Neuronal stem cell (in vitro differentiated cells): Measurements from ENCODE around the gene CCDC92.

Experiments
- DNase-seq: peaks from one replicate; pipeline ENCODE4 v3.0.0-alpha.2; 2013; ENCODE audit warnings: low spot score
- H2AFZ ChIP-seq: one replicate; pipeline ENCODE4 v1.6.1; 2013; ENCODE audit warnings: mild to moderate bottlenecking, low read length, inconsistent platforms
- H2AK5ac ChIP-seq: 2 replicates; pipeline ENCODE4 v1.6.1; 2013; ENCODE audit warnings: low read depth, mild to moderate bottlenecking, inconsistent platforms, low read length, moderate library complexity, mixed read lengths
- H2BK120ac ChIP-seq: 2 replicates; pipeline ENCODE4 v1.6.1; 2013; ENCODE audit warnings: low read depth, mild to moderate bottlenecking, inconsistent platforms, low read length, moderate library complexity, mixed read lengths
- H2BK12ac ChIP-seq: one replicate; pipeline ENCODE4 v1.6.1; 2013; ENCODE audit warnings: low read length, inconsistent platforms
- H2BK15ac ChIP-seq: 2 replicates; pipeline ENCODE4 v1.6.1; 2013; ENCODE audit warnings: mild to moderate bottlenecking, low read length, inconsistent platforms, mixed read lengths
- H2BK5ac ChIP-seq: one replicate; pipeline ENCODE4 v1.6.1; 2013; ENCODE audit warnings: inconsistent platforms, mild to moderate bottlenecking, low read length, moderate library complexity
- H3K14ac ChIP-seq: one replicate; pipeline ENCODE4 v1.6.1; 2013; ENCODE audit warnings: low read length, inconsistent platforms
- H3K18ac ChIP-seq: 2 replicates; pipeline ENCODE4 v1.6.1; 2013; ENCODE audit warnings: low read length, inconsistent platforms
- H3K23ac ChIP-seq: 2 replicates; pipeline ENCODE4 v1.6.1; 2013; ENCODE audit warnings: low read depth, mild to moderate bottlenecking, mixed read lengths, low read length, inconsistent platforms; ENCODE audit not compliant: poor library complexity
- H3K27ac ChIP-seq: replicated peaks from 3 replicates; pipeline ENCODE4 v1.5.1; 2013; ENCODE audit warnings: low read length, inconsistent platforms
- H3K27me3 ChIP-seq, 3 experiments: 2 replicates each; pipeline ENCODE4 v1.6.1; 2013; ENCODE audit warnings: low read length in 3 of 3, mild to moderate bottlenecking in 2 of 3, inconsistent platforms in 1 of 3, low read depth in 1 of 3, mixed read lengths in 1 of 3, moderate library complexity in 1 of 3; ENCODE audit not compliant: control insufficient read depth in 3 of 3, insufficient read depth in 3 of 3
- H3K36me3 ChIP-seq, 2 donors: replicated peaks in 1 of 2; 2 replicates each; pipeline ENCODE4 v1.6.1; 2013; ENCODE audit warnings: low read length in 2 of 2; ENCODE audit not compliant: control insufficient read depth in 2 of 2, insufficient read depth in 2 of 2
- H3K4ac ChIP-seq: 2 replicates; pipeline ENCODE4 v1.6.1; 2013; ENCODE audit warnings: inconsistent platforms, mild to moderate bottlenecking, low read length, moderate library complexity
- H3K4me1 ChIP-seq, 2 donors: 1 replicate in 1 of 2; 2 replicates in 1 of 2; pipeline ENCODE4 v1.6.1; 2013; ENCODE audit warnings: low read length in 2 of 2, low read depth in 1 of 2; ENCODE audit not compliant: control insufficient read depth in 2 of 2, insufficient read depth in 1 of 2
- H3K4me2 ChIP-seq: one replicate; pipeline ENCODE4 v1.6.1; 2013; ENCODE audit warnings: mild to moderate bottlenecking, low read length, inconsistent platforms; ENCODE audit not compliant: insufficient read depth, poor library complexity, severe bottlenecking
- H3K4me3 ChIP-seq, 2 donors: 2 replicates each; pipeline ENCODE4 v1.5.1; 2013; ENCODE audit warnings: low read length in 2 of 2, mild to moderate bottlenecking in 2 of 2, inconsistent platforms in 1 of 2, moderate library complexity in 1 of 2
- H3K79me1 ChIP-seq: one replicate; pipeline ENCODE4 v1.6.1; 2013; ENCODE audit warnings: low read depth, mild to moderate bottlenecking, inconsistent platforms, low read length, moderate library complexity
- H3K9ac ChIP-seq: one replicate; pipeline ENCODE4 v1.6.1; 2013; ENCODE audit warnings: mild to moderate bottlenecking, low read depth, low read length, inconsistent platforms; ENCODE audit not compliant: poor library complexity
- H3K9me3 ChIP-seq, 2 donors: replicated peaks in 1 of 2; 2 replicates each; pipeline versions ENCODE3 to v1.6.1; 2013; ENCODE audit warnings: low read length in 2 of 2, mild to moderate bottlenecking in 2 of 2, inconsistent platforms in 1 of 2, low read depth in 1 of 2, mixed read lengths in 1 of 2, moderate library complexity in 1 of 2; ENCODE audit not compliant: control insufficient read depth in 2 of 2, insufficient read depth in 1 of 2
- H4K8ac ChIP-seq: one replicate; pipeline ENCODE4 v1.6.1; 2013; ENCODE audit warnings: low read depth, mild to moderate bottlenecking, inconsistent platforms, low read length, moderate library complexity
- H4K91ac ChIP-seq: one replicate; pipeline ENCODE4 v1.6.1; 2013; ENCODE audit warnings: low read length, low read depth, mild to moderate bottlenecking, inconsistent platforms; ENCODE audit not compliant: poor library complexity
- WGBS, 2 donors: extraction: QIAGEN DNeasy Blood & Tissue Kit; methylation state at CpG; one replicate each; pipeline ENCODE4 v1.1.7; 2013; ENCODE audit warnings: missing lambda C conversion rate in 2 of 2, mixed read lengths in 1 of 2; ENCODE audit not compliant: insufficient read length in 2 of 2, insufficient replicate concordance in 1 of 2; ENCODE audit errors: extremely low coverage in 2 of 2; 5-methylcytosine and 5-hydroxymethylcytosine counted together

The CCDC92 gene

DNA sequence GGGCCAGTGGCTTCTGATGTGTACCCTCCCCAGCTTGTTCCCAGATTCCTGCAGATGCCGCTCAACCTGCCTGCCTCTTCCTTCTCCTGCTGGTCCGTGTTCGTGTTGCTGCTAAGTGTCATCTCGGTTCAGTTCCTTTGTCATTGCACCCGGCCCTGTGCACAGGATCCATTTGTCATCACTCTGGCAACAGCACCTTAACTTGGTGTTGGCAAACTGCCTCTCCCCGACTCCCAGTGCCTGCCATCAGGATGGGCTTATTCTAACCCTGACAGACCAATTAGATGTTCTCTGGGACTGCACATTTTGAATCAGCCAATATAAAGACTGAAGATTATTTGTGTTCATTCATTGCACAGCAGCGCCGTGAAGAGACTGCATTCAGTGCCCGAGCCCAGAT, 73.3 kb downstream of the CCDC92 start:
- peaks cover 2% of the 10 kb centered on the region for H3K79me1 ChIP-seq
- no peak overlapping the region for H4K8ac ChIP-seq
- no peak overlapping the region for H2BK120ac ChIP-seq
- WGBS, 2 donors, result no CpG with 5 or more reads among the region's 9 CpGs
- H3K9me3 ChIP-seq, result peaks cover 0 to 3% of the 10 kb centered on the region in 2 donors
- no peak overlapping the region for H2BK12ac ChIP-seq
- no peak overlapping the region for H3K14ac ChIP-seq
- H3K27ac ChIP-seq, result no peak overlapping the region
- no peak overlapping the region for H3K4me3 ChIP-seq
- H3K9ac ChIP-seq, result no peak overlapping the region
- peak overlapping the region; percentile 54 for H2AK5ac ChIP-seq
- no peak for DNase-seq
- no peak overlapping the region for H2BK5ac ChIP-seq
- H3K36me3 ChIP-seq, result no peaks in the 10 kb centered on the region
- no peak overlapping the region for H2AFZ ChIP-seq
- H3K23ac ChIP-seq, result peak overlapping the region; percentile 49
- peaks cover 0 to 6% of the 10 kb centered on the region in 2 donors for H3K4me1 ChIP-seq
- no peak overlapping the region for H3K4me2 ChIP-seq
- no peak overlapping the region for H3K4ac ChIP-seq
- no peak overlapping the region for H2BK15ac ChIP-seq
- H3K27me3 ChIP-seq, result peaks cover 0 to 2% (median 2%) of the 10 kb centered on the region in 3 experiments
- no peak overlapping the region for H4K91ac ChIP-seq
- peak overlapping the region; percentile 74 for H3K18ac ChIP-seq

DNA sequence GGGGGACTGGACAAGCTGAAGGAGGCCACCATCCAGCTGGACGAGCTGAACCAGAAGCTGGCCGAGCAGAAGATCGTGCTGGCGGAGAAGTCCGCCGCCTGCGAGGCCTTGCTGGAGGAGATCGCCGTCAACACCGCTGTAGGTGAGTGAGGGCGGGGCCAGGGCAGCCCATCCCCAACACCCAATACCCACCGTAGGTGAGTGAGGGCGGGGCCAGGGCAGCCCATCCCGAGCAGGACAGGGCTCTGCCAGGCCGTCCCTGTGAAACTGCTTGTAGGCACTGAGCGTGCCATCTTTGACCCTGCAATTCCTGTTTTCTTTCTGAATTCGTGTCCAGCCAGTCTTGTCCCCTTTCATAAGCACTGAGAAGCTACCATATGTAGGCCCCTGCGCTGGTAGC, 74.0 kb downstream of the CCDC92 start:
- no peak overlapping the region for H3K4me3 ChIP-seq
- H3K36me3 ChIP-seq, result no peaks in the 10 kb centered on the region
- no peak overlapping the region for H2BK5ac ChIP-seq
- H3K14ac ChIP-seq, result no peak overlapping the region
- no peak overlapping the region for H4K8ac ChIP-seq
- no peak overlapping the region for H3K27ac ChIP-seq
- no peak for DNase-seq
- H3K23ac ChIP-seq, result no peak overlapping the region
- H3K4me1 ChIP-seq, result peaks cover 0 to 6% of the 10 kb centered on the region in 2 donors
- no peak overlapping the region for H2AFZ ChIP-seq
- peak overlapping the region; percentile 65 for H2AK5ac ChIP-seq
- H2BK15ac ChIP-seq, result no peak overlapping the region
- H3K9me3 ChIP-seq, result peaks cover 0 to 3% of the 10 kb centered on the region in 2 donors
- H3K27me3 ChIP-seq, result peaks cover 0 to 2% (median 2%) of the 10 kb centered on the region in 3 experiments
- WGBS, 2 donors, result no CpG with 5 or more reads among the region's 18 CpGs
- H3K9ac ChIP-seq, result no peak overlapping the region
- no peak overlapping the region for H2BK12ac ChIP-seq
- peak overlapping the region; percentile 18 for H2BK120ac ChIP-seq
- H3K18ac ChIP-seq, result peak overlapping the region; percentile 49
- no peak overlapping the region for H3K4me2 ChIP-seq
- H4K91ac ChIP-seq, result no peak overlapping the region
- no peak overlapping the region for H3K4ac ChIP-seq
- H3K79me1 ChIP-seq, result peaks cover 2% of the 10 kb centered on the region

DNA sequence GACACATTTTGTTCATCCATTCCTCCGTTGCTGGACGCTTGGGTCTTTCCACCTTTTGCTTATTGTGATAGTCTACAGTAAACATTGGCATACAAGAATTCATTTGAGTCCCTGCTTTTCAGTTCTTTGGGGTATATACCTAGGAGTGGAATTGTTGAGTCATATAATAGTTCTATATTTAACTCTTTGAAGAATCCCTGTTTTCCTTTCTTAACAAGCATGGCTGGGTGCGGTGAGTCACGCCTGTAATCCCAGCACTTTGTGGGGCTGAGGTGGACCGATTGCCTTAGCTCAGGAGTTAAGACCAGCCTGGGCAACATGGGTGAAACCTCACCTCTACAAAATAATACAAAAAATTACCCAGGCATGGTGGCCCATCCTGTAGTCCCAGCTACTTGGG, 75.4 kb downstream of the CCDC92 start:
- H2BK12ac ChIP-seq, result no peak overlapping the region
- no peak overlapping the region for H3K23ac ChIP-seq
- peaks cover 0 to 6% of the 10 kb centered on the region in 2 donors for H3K4me1 ChIP-seq
- H2AK5ac ChIP-seq, result no peak overlapping the region
- no peaks in the 10 kb centered on the region for H3K36me3 ChIP-seq
- WGBS, 2 donors, result no CpG with 5 or more reads among the region's 5 CpGs
- no peak overlapping the region for H2BK5ac ChIP-seq
- H4K91ac ChIP-seq, result no peak overlapping the region
- H3K4ac ChIP-seq, result no peak overlapping the region
- no peak overlapping the region for H3K4me2 ChIP-seq
- H2BK120ac ChIP-seq, result no peak overlapping the region
- H3K9ac ChIP-seq, result no peak overlapping the region
- peaks cover 2% of the 10 kb centered on the region for H3K79me1 ChIP-seq
- H2BK15ac ChIP-seq, result no peak overlapping the region
- no peak overlapping the region for H4K8ac ChIP-seq
- no peak overlapping the region for H3K4me3 ChIP-seq
- no peak overlapping the region for H3K18ac ChIP-seq
- DNase-seq, result no peak
- H3K27ac ChIP-seq, result no peak overlapping the region
- H3K14ac ChIP-seq, result no peak overlapping the region
- peaks cover 0 to 2% (median 2%) of the 10 kb centered on the region in 3 experiments for H3K27me3 ChIP-seq
- no peak overlapping the region for H2AFZ ChIP-seq
- H3K9me3 ChIP-seq, result peaks cover 0 to 3% of the 10 kb centered on the region in 2 donors

DNA sequence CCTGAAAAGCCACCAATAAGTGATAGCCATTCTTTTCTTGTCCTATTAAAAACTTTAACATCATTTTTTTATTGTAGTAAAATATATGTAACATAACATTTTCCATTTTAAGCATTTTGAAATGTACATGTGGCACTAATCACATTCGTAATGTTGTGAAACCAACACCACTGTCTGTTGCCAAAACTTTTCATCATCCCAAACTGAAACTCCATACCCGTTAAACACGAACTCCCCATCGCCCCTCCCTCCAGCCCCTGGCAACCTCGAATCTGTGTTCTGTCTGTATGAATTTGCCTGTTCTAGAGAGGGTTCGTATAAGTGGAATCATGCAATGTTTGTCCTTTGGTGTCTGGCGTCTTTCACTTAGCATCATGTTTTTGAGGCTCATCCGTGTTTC, 75.9 kb downstream of the CCDC92 start:
- H3K18ac ChIP-seq, result no peak overlapping the region
- H3K14ac ChIP-seq, result no peak overlapping the region
- H2BK12ac ChIP-seq, result no peak overlapping the region
- H4K8ac ChIP-seq, result no peak overlapping the region
- H3K23ac ChIP-seq, result no peak overlapping the region
- no peak overlapping the region for H2BK120ac ChIP-seq
- H3K36me3 ChIP-seq, result no peaks in the 10 kb centered on the region
- no CpG with 5 or more reads among the region's 8 CpGs for WGBS, 2 donors
- peaks cover 0 to 2% (median 2%) of the 10 kb centered on the region in 3 experiments for H3K27me3 ChIP-seq
- no peak overlapping the region for H2BK15ac ChIP-seq
- H4K91ac ChIP-seq, result no peak overlapping the region
- peaks cover 0 to 3% of the 10 kb centered on the region in 2 donors for H3K9me3 ChIP-seq
- no peak overlapping the region for H2AFZ ChIP-seq
- no peak for DNase-seq
- no peak overlapping the region for H3K9ac ChIP-seq
- H2BK5ac ChIP-seq, result no peak overlapping the region
- peaks cover 2% of the 10 kb centered on the region for H3K79me1 ChIP-seq
- H3K27ac ChIP-seq, result no peak overlapping the region
- no peak overlapping the region for H3K4ac ChIP-seq
- H3K4me2 ChIP-seq, result no peak overlapping the region
- no peak overlapping the region for H3K4me3 ChIP-seq
- H3K4me1 ChIP-seq, result peaks cover 0 to 6% of the 10 kb centered on the region in 2 donors
- H2AK5ac ChIP-seq, result no peak overlapping the region
